SK-N-SH treated with all-trans-retinoic acid at 6 μM for 48 hours (cell line): ENCODE data around the gene EDN1.

ENCODE experiments used
- GLIS3 ChIP-seq: fragments of 250-450 bp; sonication (Bioruptor Pico); IDR thresholded peaks from 2 replicates; pipeline ENCODE4 v1.5.0; 2020; ENCODE audit warnings: mild to moderate bottlenecking, moderate library complexity
- OSR1 ChIP-seq: fragments of 250-450 bp; sonication (Bioruptor Pico); IDR thresholded peaks from 2 replicates; pipeline ENCODE4 v1.8.0; 2022; ENCODE audit warnings: moderate library complexity, mild to moderate bottlenecking, inconsistent platforms
- PATZ1 ChIP-seq: fragments of 250-450 bp; sonication (Bioruptor Pico); IDR thresholded peaks from 2 replicates; pipeline ENCODE4 v1.8.0; 2020; ENCODE audit warnings: mild to moderate bottlenecking, moderate library complexity, borderline replicate concordance
- ZC3H10 ChIP-seq: fragments of 250-450 bp; sonication (Bioruptor Pico); IDR thresholded peaks from 2 replicates; pipeline ENCODE4 v1.5.1; 2021; ENCODE audit warnings: mild to moderate bottlenecking, moderate library complexity
- ZNF565 ChIP-seq: fragments of 450-650 bp; formaldehyde crosslinking; conservative IDR thresholded peaks from 2 replicates; pipeline ENCODE4 v1.5.0; 2020; ENCODE audit warnings: low read depth, mild to moderate bottlenecking, moderate library complexity

GRCh38 chr6:12245763-12246718 lies 44.1 kb upstream of the EDN1 start:
- no peak for TF ChIP-seq OSR1
- no peak for TF ChIP-seq ZC3H10
- no peak for TF ChIP-seq PATZ1 (CRISPR knock-in tag)
- no peak for TF ChIP-seq GLIS3 (CRISPR knock-in tag)
- no peak for TF ChIP-seq ZNF565 (CRISPR knock-in tag)
